Vagina (tissue), 2 donors: ENCODE results near the gene SIGLEC10. TPM values are rescaled to one million over a fixed set of nuclear protein-coding genes. Genes with fewer than 3 reads are reported as not detected.

Experiments used
- DNase-seq, 2 donors: peaks; one replicate each; pipeline ENCODE4 v3.0.0-alpha.2; 2017; ENCODE audit errors: extremely low spot score in 2 of 2
- H3K27ac ChIP-seq: fragments of 200-600 bp; sonication (generic); one replicate; pipeline ENCODE4 v1.5.1; 2019
- H3K27me3 ChIP-seq: fragments of 200-600 bp; sonication (generic); one replicate; pipeline ENCODE4 v1.5.1; 2019
- H3K36me3 ChIP-seq, 2 donors: fragments of 200-600 bp; sonication (generic); one replicate each; pipeline ENCODE4 v1.5.1; 2017 to 2019
- H3K4me1 ChIP-seq: fragments of 200-600 bp; sonication (generic); one replicate; pipeline ENCODE4 v1.5.1; 2019
- H3K4me3 ChIP-seq, 2 donors: fragments of 200-600 bp; sonication (generic); 1 replicate in 1 of 2; 2 replicates in 1 of 2; pipeline ENCODE4 v1.5.1; 2016 to 2019
- H3K9me3 ChIP-seq: fragments of 200-600 bp; sonication (generic); one replicate; pipeline ENCODE4 v1.5.1; 2019
- CTCF ChIP-seq, 3 experiments: fragments of 450-650 bp in 2 of 3; fragments of 200-600 bp in 1 of 3; sonication (generic) in 1 of 3; IDR thresholded peaks; one replicate each; pipeline ENCODE4 v1.5.1; 2017 to 2019; ENCODE audit warnings: antibody characterized with exemption in 3 of 3, mild to moderate bottlenecking in 2 of 3, moderate library complexity in 2 of 3
- POLR2A ChIP-seq, 2 donors: fragments of 450-650 bp; IDR thresholded peaks; one replicate each; pipeline ENCODE4 v1.6.1; 2017; ENCODE audit warnings: antibody characterized with exemption in 2 of 2, mild to moderate bottlenecking in 2 of 2, moderate library complexity in 2 of 2
- POLR2AphosphoS5 ChIP-seq, 2 donors: sonication (generic); formaldehyde crosslinking; IDR thresholded peaks; one replicate each; pipeline ENCODE4 v1.9.0; 2017; ENCODE audit warnings: antibody characterized with exemption in 2 of 2, mild to moderate bottlenecking in 2 of 2, low read depth in 1 of 2; ENCODE audit not compliant: insufficient read depth in 1 of 2
- intact Hi-C: fragments of 100-400 bp; cut with DNase I; formaldehyde crosslinking; loops from one replicate; pipeline ENCODE4 v1.15.1; 2023
- total RNA-seq: library from RNA; depleted of rRNA; stranded (reverse); fragments of >200 nt; gene quantifications from one replicate; pipeline ENCODE4 v1.2.3, GENCODE V29; 2016

Gene SIGLEC10
- total RNA-seq, 1 donor from 2014 or later: 3.7 TPM

GRCh38 chr19:51457351-51458013 lies 40.0 kb upstream of the SIGLEC10 start:
- Histone ChIP-seq H3K4me3 (no peak overlapping the region), H3K27ac (no peak overlapping the region), H3K4me1 (no peaks in the 10 kb centered on the region), H3K9me3 (no peaks in the 10 kb centered on the region), H3K36me3 (no peaks in the 10 kb centered on the region), H3K27me3 (no peaks in the 10 kb centered on the region)
- DNase-seq: no peak
- intact Hi-C loops: no loop called here
- no peak for TF ChIP-seq POLR2AphosphoS5 (IDR thresholded peaks at IDR 0.05; ENCODE audit: insufficient read depth in 1 of 2, low read depth in 1 of 2)
- TF ChIP-seq POLR2A (IDR thresholded peaks at IDR 0.05): no peak
- no peak for TF ChIP-seq CTCF (IDR thresholded peaks at IDR 0.05)

- Histone ChIP-seq H3K36me3 (no peaks in the 10 kb centered on the region), H3K27ac (no peak overlapping the region), H3K4me3 (no peak overlapping the region), H3K9me3 (no peaks in the 10 kb centered on the region), H3K4me1 (no peaks in the 10 kb centered on the region), H3K27me3 (no peaks in the 10 kb centered on the region)
- intact Hi-C loops: no loop called here
- DNase-seq: no peak
- TF ChIP-seq CTCF (IDR thresholded peaks at IDR 0.05) (no peak), POLR2AphosphoS5 (IDR thresholded peaks at IDR 0.05; ENCODE audit: insufficient read depth in 1 of 2, low read depth in 1 of 2) (no peak), POLR2A (IDR thresholded peaks at IDR 0.05) (no peak)
These were observed 39.3 kb upstream of the SIGLEC10 start for GRCh38 chr19:51456541-51457290.

- Histone ChIP-seq H3K27ac (no peak overlapping the region), H3K4me3 (no peak overlapping the region), H3K27me3 (no peaks in the 10 kb centered on the region), H3K4me1 (no peaks in the 10 kb centered on the region), H3K36me3 (no peaks in the 10 kb centered on the region), H3K9me3 (no peaks in the 10 kb centered on the region)
- TF ChIP-seq POLR2AphosphoS5 (IDR thresholded peaks at IDR 0.05; ENCODE audit: insufficient read depth in 1 of 2, low read depth in 1 of 2) (no peak), POLR2A (IDR thresholded peaks at IDR 0.05) (no peak), CTCF (IDR thresholded peaks at IDR 0.05) (no peak)
- intact Hi-C loops: no loop called here
- DNase-seq: no peak
These were observed 33.4 kb upstream of the SIGLEC10 start for GRCh38 chr19:51450730-51451307.

- Histone ChIP-seq H3K4me3 (no peak overlapping the region), H3K9me3 (no peaks in the 10 kb centered on the region), H3K36me3 (no peaks in the 10 kb centered on the region), H3K27me3 (no peaks in the 10 kb centered on the region), H3K27ac (no peak overlapping the region), H3K4me1 (no peaks in the 10 kb centered on the region)
- intact Hi-C loops: no loop called here
- TF ChIP-seq POLR2A (IDR thresholded peaks at IDR 0.05) (no peak), CTCF (IDR thresholded peaks at IDR 0.05) (no peak)
- DNase-seq: no peak
These were observed 31.1 kb upstream of the SIGLEC10 start for GRCh38 chr19:51448411-51449016.
